Measurements from ENCODE around the gene CHRM1. TPM values are rescaled to one million over a fixed set of nuclear protein-coding genes. Genes with fewer than 3 reads are reported as not detected.

CHRM1 gene, protein sequence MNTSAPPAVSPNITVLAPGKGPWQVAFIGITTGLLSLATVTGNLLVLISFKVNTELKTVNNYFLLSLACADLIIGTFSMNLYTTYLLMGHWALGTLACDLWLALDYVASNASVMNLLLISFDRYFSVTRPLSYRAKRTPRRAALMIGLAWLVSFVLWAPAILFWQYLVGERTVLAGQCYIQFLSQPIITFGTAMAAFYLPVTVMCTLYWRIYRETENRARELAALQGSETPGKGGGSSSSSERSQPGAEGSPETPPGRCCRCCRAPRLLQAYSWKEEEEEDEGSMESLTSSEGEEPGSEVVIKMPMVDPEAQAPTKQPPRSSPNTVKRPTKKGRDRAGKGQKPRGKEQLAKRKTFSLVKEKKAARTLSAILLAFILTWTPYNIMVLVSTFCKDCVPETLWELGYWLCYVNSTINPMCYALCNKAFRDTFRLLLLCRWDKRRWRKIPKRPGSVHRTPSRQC
- not detected in 2 replicates for total RNA-seq

DNA sequence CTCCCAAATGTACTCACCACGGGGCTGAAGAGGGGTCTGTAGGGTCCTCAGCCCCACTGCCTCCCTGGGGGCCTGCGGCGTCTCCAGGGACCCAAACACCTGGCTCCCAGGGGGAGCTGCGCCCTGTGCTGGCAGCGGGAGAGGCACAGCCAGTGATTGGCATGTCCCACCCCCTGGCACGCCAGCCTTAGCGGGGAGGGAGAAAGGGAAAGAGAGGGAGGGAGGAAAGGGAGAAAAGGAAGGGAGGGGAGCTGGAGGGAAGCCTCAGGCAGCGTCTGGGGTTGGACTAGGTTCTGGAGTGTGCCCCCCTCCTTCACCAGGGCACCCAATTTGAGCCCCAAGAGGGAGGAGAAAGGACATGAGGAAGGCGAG, at the start of gene CHRM1:
Gene CHRM1, minus strand, starts transcription at position 163 of the 372 bp plus-strand sequence. CDS start 10,263 bp downstream, outside the sequence.

DNA sequence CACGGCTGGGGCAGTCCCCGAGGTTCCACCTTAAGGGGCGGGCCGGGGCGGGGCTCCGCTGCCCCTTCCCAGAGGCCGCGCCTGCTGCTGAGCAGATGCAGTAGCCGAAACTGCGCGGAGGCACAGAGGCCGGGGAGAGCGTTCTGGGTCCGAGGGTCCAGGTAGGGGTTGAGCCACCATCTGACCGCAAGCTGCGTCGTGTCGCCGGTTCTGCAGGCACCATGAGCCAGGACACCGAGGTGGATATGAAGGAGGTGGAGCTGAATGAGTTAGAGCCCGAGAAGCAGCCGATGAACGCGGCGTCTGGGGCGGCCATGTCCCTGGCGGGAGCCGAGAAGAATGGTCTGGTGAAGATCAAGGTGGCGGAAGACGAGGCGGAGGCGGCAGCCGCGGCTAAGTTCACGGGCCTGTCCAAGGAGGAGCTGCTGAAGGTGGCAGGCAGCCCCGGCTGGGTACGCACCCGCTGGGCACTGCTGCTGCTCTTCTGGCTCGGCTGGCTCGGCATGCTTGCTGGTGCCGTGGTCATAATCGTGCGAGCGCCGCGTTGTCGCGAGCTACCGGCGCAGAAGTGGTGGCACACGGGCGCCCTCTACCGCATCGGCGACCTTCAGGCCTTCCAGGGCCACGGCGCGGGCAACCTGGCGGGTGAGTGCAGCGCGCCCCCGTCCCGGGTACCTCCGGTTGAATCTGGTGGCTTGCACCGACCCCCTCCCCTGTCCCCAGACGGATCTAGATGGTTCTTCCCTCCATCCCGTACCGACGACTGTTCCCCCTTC, 40.2 kb downstream of the CHRM1 start, which contains the start of gene SLC3A2:
Gene SLC3A2, plus strand, starts transcription at position 94 of the 776 bp plus-strand sequence. Its CDS starts 128 bp downstream, at position 222.

Other genes with a start within 250 kb of the CHRM1 start
- gene UQCC3, start 249.7 kb downstream of the CHRM1 start, total RNA-seq = 7.0 and 13.2 TPM in 2 replicates
- 2.5 and 3.7 TPM in 2 replicates for gene LBHD1, start 249.1 kb downstream of the CHRM1 start, total RNA-seq
- 110 and 143 TPM in 2 replicates for gene UBXN1, start 242.3 kb downstream of the CHRM1 start, total RNA-seq
- gene LRRN4CL, start 231.8 kb downstream of the CHRM1 start, total RNA-seq = 0.58 and 9.6 TPM in 2 replicates
- 48.3 and 54.4 TPM in 2 replicates for gene BSCL2, start 213.9 kb downstream of the CHRM1 start, total RNA-seq
- gene GNG3, start 213.7 kb downstream of the CHRM1 start, total RNA-seq = not detected in 2 replicates
- gene HNRNPUL2, start 193.9 kb downstream of the CHRM1 start, total RNA-seq = 5.6 and 6.1 TPM in 2 replicates
- 28.4 and 30.4 TPM in 2 replicates for gene TTC9C, start 192.9 kb downstream of the CHRM1 start, total RNA-seq
- 11.6 and 13.6 TPM in 2 replicates for gene ZBTB3, start 167.2 kb downstream of the CHRM1 start, total RNA-seq
- gene POLR2G, start 159.8 kb downstream of the CHRM1 start, total RNA-seq = 45.1 and 76.1 TPM in 2 replicates
- 14.1 and 17.8 TPM in 2 replicates for gene TAF6L, start 150.0 kb downstream of the CHRM1 start, total RNA-seq
- gene TMEM179B, start 134.0 kb downstream of the CHRM1 start, total RNA-seq = 34.9 and 46.5 TPM in 2 replicates
- 18.6 and 20.9 TPM in 2 replicates for gene TMEM223, start 129.4 kb downstream of the CHRM1 start, total RNA-seq
- gene NXF1, start 115.9 kb downstream of the CHRM1 start, total RNA-seq = 21.1 and 21.5 TPM in 2 replicates
- gene STX5, start 89.3 kb downstream of the CHRM1 start, total RNA-seq = 27.6 and 39.3 TPM in 2 replicates
- gene TEX54, start 88.5 kb downstream of the CHRM1 start, total RNA-seq = not detected in 2 replicates
- gene WDR74, start 81.8 kb downstream of the CHRM1 start, total RNA-seq = 40.3 and 59.8 TPM in 2 replicates
- 137 and 149 TPM in 2 replicates for gene SLC3A2, start 40.5 kb downstream of the CHRM1 start, total RNA-seq
- gene SLC22A6, start 63.6 kb upstream of the CHRM1 start, total RNA-seq = not detected in 2 replicates
- not detected in 2 replicates for gene SLC22A8, start 94.5 kb upstream of the CHRM1 start, total RNA-seq
- not detected in 2 replicates for gene SLC22A24, start 222.9 kb upstream of the CHRM1 start, total RNA-seq

Measured in regular cardiac myocyte (primary cell).